GM12864 (cell line): ENCODE measurements around the gene GAREM2.

Experiments used
- DNase-seq: peaks from one replicate; pipeline ENCODE4 v3.0.0-alpha.2; 2011; ENCODE audit warnings: low read depth
- H3K4me3 ChIP-seq: 2 replicates; pipeline ENCODE4 v1.5.1; 2011; ENCODE audit warnings: mild to moderate bottlenecking, low read depth, low read length, control low read depth
- CTCF ChIP-seq: IDR thresholded peaks from 2 replicates; pipeline ENCODE4 v1.5.1; 2011; ENCODE audit warnings: low read depth, mild to moderate bottlenecking, moderate library complexity, low read length, control low read depth, inconsistent platforms; ENCODE audit errors: missing control alignments

GAREM2 gene

GRCh38 chr2:26139269-26140183, 33.4 kb upstream of the GAREM2 start:
- TF ChIP-seq CTCF: no peak
- no peak for DNase-seq
- H3K4me3 ChIP-seq: no peak overlapping the region

- no peak for DNase-seq
- TF ChIP-seq CTCF: no peak
- H3K4me3 ChIP-seq: no peak overlapping the region
Measured at GRCh38 chr2:26141145-26141769, 31.6 kb upstream of the GAREM2 start.

GRCh38 chr2:26144031-26144430, 28.9 kb upstream of the GAREM2 start:
- no peak for DNase-seq
- no peak for TF ChIP-seq CTCF
- no peak overlapping the region for H3K4me3 ChIP-seq

GRCh38 chr2:26144953-26145680, 27.8 kb upstream of the GAREM2 start:
- DNase-seq: peak; percentile 24
- peak; percentile 71 for TF ChIP-seq CTCF
- H3K4me3 ChIP-seq: no peak overlapping the region

GRCh38 chr2:26148501-26148900, 24.4 kb upstream of the GAREM2 start:
- no peak overlapping the region for H3K4me3 ChIP-seq
- TF ChIP-seq CTCF: no peak
- DNase-seq: no peak

GRCh38 chr2:26150243-26150642, 22.6 kb upstream of the GAREM2 start:
- DNase-seq: no peak
- no peak for TF ChIP-seq CTCF
- H3K4me3 ChIP-seq: no peak overlapping the region
